Measurements from ENCODE around the gene HCN3. TPM values are rescaled to one million over a fixed set of nuclear protein-coding genes. Genes with fewer than 3 reads are reported as not detected.

Gene HCN3
- total and polyA plus RNA-seq, 2 of the 13 experiments (the other 11 are each of a cell fraction or from before 2014, with no cell fraction given) = 2.4 to 10.2 TPM

GRCh38 chr1:155285631-155286044, 8.4 kb downstream of the HCN3 start (continued):
- TF ChIP-seq ZNF788 (CRISPR knock-in tag; IDR thresholded peaks at IDR 0.05; ENCODE audit: borderline replicate concordance) (0 out of 2 replicates have a peak, but pooled peaks have one; percentile 13), ZNF362 (CRISPR knock-in tag; IDR thresholded peaks at IDR 0.05; ENCODE audit: borderline replicate concordance) (no peak), PTBP1 (IDR thresholded peaks at IDR 0.05; ENCODE audit: low read depth, low read length, poor library complexity, severe bottlenecking) (no peak), CHD4 (IDR thresholded peaks at IDR 0.05; ENCODE audit: borderline replicate concordance, low read length) (no peak), MYNN (CRISPR knock-in tag; IDR thresholded peaks at IDR 0.05; ENCODE audit: low read depth) (no peak), POGK (CRISPR knock-in tag; conservative IDR thresholded peaks at IDR 0.05) (no peak), NFIC (IDR thresholded peaks at IDR 0.05; ENCODE audit: low read length) (no peak), ZNF775 (CRISPR knock-in tag; IDR thresholded peaks at IDR 0.05; ENCODE audit: borderline replicate concordance) (no peak), ZSCAN9 (CRISPR knock-in tag; IDR thresholded peaks at IDR 0.05; ENCODE audit: borderline replicate concordance) (no peak), ZNF260 (CRISPR knock-in tag; IDR thresholded peaks at IDR 0.05; ENCODE audit: borderline replicate concordance, low read depth) (no peak), ZNF446 (CRISPR knock-in tag; IDR thresholded peaks at IDR 0.05) (no peak), ZNF383 (CRISPR knock-in tag; IDR thresholded peaks at IDR 0.05; ENCODE audit: borderline replicate concordance) (no peak), NFIB (CRISPR knock-in tag; IDR thresholded peaks at IDR 0.05; ENCODE audit: borderline replicate concordance) (no peak), PAXIP1 (CRISPR knock-in tag; conservative IDR thresholded peaks at IDR 0.05) (peak; percentile 53), HOXA9 (CRISPR knock-in tag; IDR thresholded peaks at IDR 0.05; ENCODE audit: borderline replicate concordance) (no peak), MNT (IDR thresholded peaks at IDR 0.05) (no peak), ZNF687 (CRISPR knock-in tag; IDR thresholded peaks at IDR 0.05) (peak; percentile 93)
